GM12873 (cell line): ENCODE measurements around the gene PREX1.

Source experiments
- TF ChIP-seq, protein P1 (sequence below): IDR thresholded peaks from 2 replicates; pipeline ENCODE4 v1.5.1; 2012; ENCODE audit warnings: low read depth, mild to moderate bottlenecking, moderate library complexity, low read length, control low read depth; ENCODE audit not compliant: insufficient read depth; ENCODE audit errors: missing control alignments

PREX1 gene

DNA sequence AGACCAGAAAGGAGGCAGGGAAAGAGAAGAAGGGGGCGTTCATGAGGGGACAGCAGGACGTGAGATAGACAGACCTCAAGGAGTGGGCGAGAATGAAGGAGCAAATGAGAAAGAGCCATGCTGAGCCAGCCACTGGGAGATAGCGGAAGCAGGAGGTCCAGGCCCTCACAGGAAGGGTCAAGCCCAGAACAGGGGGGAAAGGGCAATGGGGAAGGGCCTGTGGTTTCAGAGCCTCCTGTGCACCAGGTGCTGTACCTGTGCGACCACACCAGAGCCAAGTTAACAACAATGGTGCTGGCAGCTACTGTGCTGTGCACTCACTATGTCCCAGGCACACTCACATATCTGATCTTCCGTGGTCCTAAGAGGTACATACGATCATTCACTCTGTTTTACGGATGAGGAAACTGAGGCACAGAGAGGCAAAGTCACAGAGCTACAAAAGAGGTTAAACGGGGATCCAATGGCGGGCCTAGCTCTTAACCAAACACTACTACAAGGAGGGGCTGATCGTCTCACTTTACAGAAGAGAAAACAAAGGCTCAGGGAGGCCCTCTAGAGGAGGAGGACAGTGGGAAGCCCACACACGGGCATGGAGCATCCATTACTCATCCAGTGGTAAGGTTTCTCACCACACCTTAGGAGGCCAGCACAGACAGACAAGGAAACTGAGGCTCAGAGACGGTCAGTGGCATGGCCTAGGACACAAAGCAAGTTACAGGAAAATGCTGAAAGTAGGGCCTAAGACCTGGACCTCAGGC lies 129.1 kb downstream of the PREX1 start:
- TF ChIP-seq, protein P1, sequence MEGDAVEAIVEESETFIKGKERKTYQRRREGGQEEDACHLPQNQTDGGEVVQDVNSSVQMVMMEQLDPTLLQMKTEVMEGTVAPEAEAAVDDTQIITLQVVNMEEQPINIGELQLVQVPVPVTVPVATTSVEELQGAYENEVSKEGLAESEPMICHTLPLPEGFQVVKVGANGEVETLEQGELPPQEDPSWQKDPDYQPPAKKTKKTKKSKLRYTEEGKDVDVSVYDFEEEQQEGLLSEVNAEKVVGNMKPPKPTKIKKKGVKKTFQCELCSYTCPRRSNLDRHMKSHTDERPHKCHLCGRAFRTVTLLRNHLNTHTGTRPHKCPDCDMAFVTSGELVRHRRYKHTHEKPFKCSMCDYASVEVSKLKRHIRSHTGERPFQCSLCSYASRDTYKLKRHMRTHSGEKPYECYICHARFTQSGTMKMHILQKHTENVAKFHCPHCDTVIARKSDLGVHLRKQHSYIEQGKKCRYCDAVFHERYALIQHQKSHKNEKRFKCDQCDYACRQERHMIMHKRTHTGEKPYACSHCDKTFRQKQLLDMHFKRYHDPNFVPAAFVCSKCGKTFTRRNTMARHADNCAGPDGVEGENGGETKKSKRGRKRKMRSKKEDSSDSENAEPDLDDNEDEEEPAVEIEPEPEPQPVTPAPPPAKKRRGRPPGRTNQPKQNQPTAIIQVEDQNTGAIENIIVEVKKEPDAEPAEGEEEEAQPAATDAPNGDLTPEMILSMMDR: peak; percentile 38

DNA sequence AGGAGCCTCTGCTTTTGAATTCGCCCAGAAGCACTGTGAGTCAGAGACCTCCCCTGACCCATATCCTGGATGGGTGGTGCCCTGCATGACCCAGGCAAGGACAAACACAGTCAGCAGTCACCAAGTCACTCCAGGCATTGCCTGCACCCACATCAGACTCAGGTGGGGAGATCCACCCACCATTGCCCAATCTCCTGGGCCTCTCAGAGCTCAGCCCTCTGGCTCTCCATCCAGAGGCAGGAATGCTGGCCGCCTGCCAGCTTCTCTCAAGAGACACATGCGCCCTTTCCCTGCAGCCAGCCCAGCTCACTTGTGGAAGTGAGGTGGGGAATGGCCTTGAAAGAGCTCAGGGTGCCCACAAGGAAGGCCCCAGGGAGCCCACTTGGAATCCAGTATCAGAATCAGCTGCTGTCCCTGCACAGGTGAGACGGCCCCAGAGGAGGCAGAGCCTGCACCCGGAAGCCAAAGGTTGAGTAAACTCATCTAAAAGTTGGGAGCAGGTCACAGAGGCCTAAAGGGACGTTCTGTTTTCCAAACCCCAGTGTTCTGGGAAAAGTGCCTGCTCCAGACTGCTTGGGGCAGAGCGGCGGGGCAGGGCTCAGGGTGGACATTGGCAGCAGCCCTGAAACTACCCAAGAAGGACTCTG lies 129.8 kb downstream of the PREX1 start:
- TF ChIP-seq, protein P1: no peak

DNA sequence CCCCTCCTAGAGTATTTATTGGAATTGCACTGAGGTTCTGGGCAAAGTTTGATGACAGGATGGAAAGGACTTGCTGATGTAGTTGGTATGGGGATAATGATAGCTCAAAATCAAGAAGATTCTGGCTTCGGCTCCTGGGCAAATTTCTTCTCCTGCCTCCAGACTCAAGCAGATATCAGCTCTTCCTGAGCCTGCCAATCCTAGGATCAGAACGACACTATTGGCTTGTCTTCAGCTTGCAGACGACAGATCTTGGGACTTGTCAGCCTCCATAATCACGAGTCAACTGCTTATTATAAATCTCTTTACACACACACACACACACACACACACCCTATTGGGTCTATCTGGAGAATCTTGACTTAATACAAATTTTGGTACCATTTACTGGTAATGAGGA lies 131.1 kb downstream of the PREX1 start:
- TF ChIP-seq, protein P1: no peak

DNA sequence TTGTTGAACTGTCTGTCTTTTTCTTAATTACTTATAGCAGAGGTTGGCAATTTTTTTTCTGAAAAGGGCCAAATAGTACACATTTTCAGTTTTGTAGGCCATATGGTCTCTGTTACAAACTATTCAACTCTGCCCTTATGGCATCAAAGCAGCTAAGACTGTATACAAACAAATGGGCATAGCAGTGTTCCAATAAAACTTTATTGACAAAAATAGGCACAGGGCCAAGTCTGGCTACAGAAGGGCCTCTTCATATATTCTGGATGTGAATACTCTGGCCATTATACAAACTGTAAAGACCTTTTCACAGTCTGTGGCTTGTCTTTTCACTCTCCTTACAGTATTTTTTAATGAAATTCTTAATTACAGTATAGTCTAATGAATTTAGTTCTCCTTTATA lies 132.1 kb downstream of the PREX1 start:
- TF ChIP-seq, protein P1: no peak

DNA sequence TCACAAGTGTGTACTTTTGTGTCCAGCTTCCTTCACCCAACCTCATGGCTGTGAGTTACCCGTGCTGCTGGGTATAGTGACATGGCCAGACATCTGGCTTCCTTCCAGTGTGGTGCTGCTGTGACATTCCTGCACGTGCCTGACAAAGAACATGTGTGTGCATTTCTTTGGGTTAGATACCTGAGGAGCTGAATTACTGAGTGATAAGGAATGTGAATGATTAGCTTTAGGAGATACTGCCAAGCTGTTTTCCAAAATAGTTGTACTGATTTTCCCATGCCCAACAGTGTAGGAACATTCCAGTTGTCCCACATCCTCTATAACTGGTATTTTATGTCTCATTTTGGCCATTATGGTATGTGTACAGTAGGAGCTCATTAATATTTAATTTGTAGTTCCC lies 132.5 kb downstream of the PREX1 start:
- TF ChIP-seq, protein P1: no peak

DNA sequence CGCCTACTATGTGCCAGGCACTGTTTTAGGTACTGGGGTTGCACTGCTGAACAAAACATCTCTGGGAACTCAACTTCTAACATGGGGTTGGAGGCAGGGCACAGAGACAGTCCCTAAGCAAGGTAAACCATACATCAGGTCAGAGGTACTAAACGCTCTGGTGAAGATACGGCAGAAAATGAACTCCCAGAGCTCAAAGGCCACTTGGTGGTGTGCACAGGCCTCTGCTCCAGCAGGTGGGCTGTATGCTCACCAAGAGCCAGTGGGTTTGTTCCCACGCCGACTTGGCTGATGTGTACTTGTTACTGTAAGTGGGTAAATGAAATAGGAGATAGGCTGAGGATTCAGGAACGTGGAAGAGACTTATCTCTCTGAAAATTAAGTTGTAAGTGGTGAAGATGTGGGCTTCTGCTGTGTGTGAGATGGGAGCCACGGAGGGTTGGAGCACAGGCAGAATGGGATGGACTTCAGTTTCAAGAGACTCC lies 133.4 kb downstream of the PREX1 start:
- TF ChIP-seq, protein P1: no peak

DNA sequence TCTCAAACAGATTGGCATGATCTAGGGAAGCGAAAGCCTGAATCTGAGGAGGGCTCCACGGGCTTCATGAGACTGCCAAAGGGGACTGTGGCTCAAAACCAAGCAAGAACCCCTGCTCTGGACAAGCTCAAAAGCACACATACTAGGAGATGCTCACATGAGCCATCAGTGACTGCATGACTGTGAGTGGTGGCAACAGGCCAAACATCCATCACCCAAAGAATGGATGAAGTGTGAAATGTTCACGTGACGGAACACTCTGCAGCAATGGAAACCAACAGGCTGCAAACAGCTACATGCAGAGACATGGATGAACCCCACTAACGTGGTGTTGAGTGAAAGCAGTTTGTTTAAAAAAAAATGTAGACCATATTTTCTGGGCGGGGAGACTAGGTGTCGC lies 136.3 kb downstream of the PREX1 start:
- TF ChIP-seq, protein P1: no peak
